Liver (tissue), 9 donors: ENCODE measurements around the gene LCN12. TPM values are rescaled to one million over a fixed set of nuclear protein-coding genes. Genes with fewer than 3 reads are reported as not detected.

Experiments
- DNase-seq: peaks from one replicate; pipeline ENCODE4 v3.0.0-alpha.2; 2017; ENCODE audit warnings: low spot score
- H3K27ac ChIP-seq, 2 donors: one replicate each; pipeline ENCODE4 v1.7.0; 2013; ENCODE audit warnings: inconsistent platforms in 2 of 2, low read length in 2 of 2, control low read depth in 1 of 2, low read depth in 1 of 2, mild to moderate bottlenecking in 1 of 2
- H3K27me3 ChIP-seq, 4 donors: one replicate each; pipeline versions ENCODE4 v1.6.1 to v1.7.0; 2013; ENCODE audit warnings: low read length in 3 of 4, inconsistent platforms in 1 of 4, mild to moderate bottlenecking in 1 of 4, moderate library complexity in 1 of 4; ENCODE audit not compliant: control insufficient read depth in 4 of 4, insufficient read depth in 4 of 4
- H3K36me3 ChIP-seq, 4 donors: one replicate each; pipeline versions ENCODE4 v1.6.1 to v1.7.0; 2013; ENCODE audit warnings: low read length in 3 of 4, mild to moderate bottlenecking in 3 of 4, low read depth in 1 of 4, moderate library complexity in 1 of 4; ENCODE audit not compliant: control insufficient read depth in 4 of 4, insufficient read depth in 3 of 4
- H3K4me1 ChIP-seq, 4 donors: one replicate each; pipeline versions ENCODE4 v1.6.1 to v1.7.0; 2013; ENCODE audit warnings: low read length in 3 of 4, mild to moderate bottlenecking in 3 of 4, moderate library complexity in 1 of 4; ENCODE audit not compliant: control insufficient read depth in 4 of 4, insufficient read depth in 4 of 4
- H3K4me3 ChIP-seq, 3 donors: one replicate each; pipeline versions ENCODE4 v1.6.1 to v1.7.0; 2013; ENCODE audit warnings: low read length in 3 of 3, control low read depth in 1 of 3, low read depth in 1 of 3, mild to moderate bottlenecking in 1 of 3
- H3K9ac ChIP-seq, 2 donors: one replicate each; pipeline ENCODE4 v1.7.0; 2013; ENCODE audit warnings: low read length in 2 of 2, mild to moderate bottlenecking in 2 of 2, moderate library complexity in 2 of 2, control low read depth in 1 of 2, low read depth in 1 of 2
- H3K9me3 ChIP-seq, 4 donors: one replicate each; pipeline versions ENCODE4 v1.6.1 to v1.7.0; 2013; ENCODE audit warnings: low read length in 3 of 4; ENCODE audit not compliant: control insufficient read depth in 4 of 4
- EGR1 ChIP-seq, 2 donors: IDR thresholded peaks; 2 replicates each; pipeline ENCODE4 v1.6.1; 2016 to 2018; ENCODE audit warnings: antibody characterized with exemption in 2 of 2, low read depth in 2 of 2
- FOXA1 ChIP-seq: IDR thresholded peaks from 2 replicates; pipeline ENCODE4 v1.6.1; 2016; ENCODE audit warnings: antibody characterized with exemption
- GABPA ChIP-seq, 2 donors: IDR thresholded peaks in 1 of 2; conservative IDR thresholded peaks in 1 of 2; 2 replicates each; pipeline ENCODE4 v1.6.1; 2016; ENCODE audit warnings: antibody characterized with exemption in 2 of 2, mild to moderate bottlenecking in 1 of 2, moderate library complexity in 1 of 2
- HNF4A ChIP-seq, 2 donors: conservative IDR thresholded peaks; 2 replicates each; pipeline ENCODE4 v1.6.1; 2016; ENCODE audit warnings: antibody characterized with exemption in 2 of 2, mild to moderate bottlenecking in 2 of 2
- HNF4G ChIP-seq: IDR thresholded peaks from 2 replicates; pipeline ENCODE4 v1.6.1; 2016; ENCODE audit warnings: antibody characterized with exemption
- JUND ChIP-seq, 2 donors: IDR thresholded peaks; 2 replicates each; pipeline ENCODE4 v1.6.1; 2016; ENCODE audit warnings: antibody characterized with exemption in 2 of 2
- NR2F2 ChIP-seq: IDR thresholded peaks from 2 replicates; pipeline ENCODE4 v1.6.1; 2016; ENCODE audit warnings: antibody characterized with exemption
- RAD21 ChIP-seq, 2 donors: IDR thresholded peaks; 2 replicates each; pipeline ENCODE4 v1.6.1; 2016; ENCODE audit warnings: antibody characterized with exemption in 2 of 2, mild to moderate bottlenecking in 2 of 2
- REST ChIP-seq: IDR thresholded peaks from 2 replicates; pipeline ENCODE4 v1.6.1; 2016; ENCODE audit warnings: antibody characterized with exemption, mild to moderate bottlenecking
- RXRA ChIP-seq, 2 donors: IDR thresholded peaks; 2 replicates each; pipeline ENCODE4 v1.6.1; 2017 to 2018; ENCODE audit warnings: antibody characterized with exemption in 2 of 2, mild to moderate bottlenecking in 1 of 2
- SP1 ChIP-seq: IDR thresholded peaks from 2 replicates; pipeline ENCODE4 v1.6.1; 2018; ENCODE audit warnings: antibody characterized with exemption, mild to moderate bottlenecking
- TAF1 ChIP-seq: conservative IDR thresholded peaks from 2 replicates; pipeline ENCODE4 v1.6.1; 2016; ENCODE audit warnings: antibody characterized with exemption, mild to moderate bottlenecking
- ZBTB33 ChIP-seq: IDR thresholded peaks from 2 replicates; pipeline ENCODE4 v1.6.1; 2016; ENCODE audit warnings: antibody characterized with exemption
- WGBS: extraction: QIAGEN DNeasy Blood & Tissue Kit; methylation state at CpG from one replicate; pipeline ENCODE4 v1.1.7; 2013; 5-methylcytosine and 5-hydroxymethylcytosine counted together
- polyA plus RNA-seq, 2 donors: library from polyadenylated mRNA; stranded (reverse) in 1 of 2; unstranded in 1 of 2; fragments of 200-250 nt in 1 of 2; fragments of >200 nt in 1 of 2; fragmentation: Nextera tagmentation in 1 of 2; extraction: Ambion mirVana in 1 of 2; gene quantifications; one replicate each; pipeline versions ENCODE4 v1.2.1 to v1.2.3, GENCODE V29; 2013 to 2015
- total RNA-seq, 2 donors: library from RNA; depleted of rRNA; stranded (reverse); fragments of >200 nt; gene quantifications; one replicate each; pipeline ENCODE4 v1.2.3, GENCODE V29; 2014
- TF ChIP-seq, protein P1 (sequence below): IDR thresholded peaks from 2 replicates; pipeline ENCODE4 v1.6.1; 2016; ENCODE audit warnings: antibody characterized with exemption
- TF ChIP-seq, protein P2 (sequence below): fragments of 150-350 bp; IDR thresholded peaks from 2 replicates; pipeline ENCODE4 v1.5.1; 2017; ENCODE audit warnings: improper control_type of control experiment, low read depth, low read length; ENCODE audit not compliant: missing input control
- donor health status: healthy.
- donor health status: healthy.
- donor health status: healthy.
- donor health status: healthy.
- donor health status: healthy.

The LCN12 gene
- total and polyA plus RNA-seq, 4 donors = 2.3 to 12.2 (median 6.2) TPM

DNA sequence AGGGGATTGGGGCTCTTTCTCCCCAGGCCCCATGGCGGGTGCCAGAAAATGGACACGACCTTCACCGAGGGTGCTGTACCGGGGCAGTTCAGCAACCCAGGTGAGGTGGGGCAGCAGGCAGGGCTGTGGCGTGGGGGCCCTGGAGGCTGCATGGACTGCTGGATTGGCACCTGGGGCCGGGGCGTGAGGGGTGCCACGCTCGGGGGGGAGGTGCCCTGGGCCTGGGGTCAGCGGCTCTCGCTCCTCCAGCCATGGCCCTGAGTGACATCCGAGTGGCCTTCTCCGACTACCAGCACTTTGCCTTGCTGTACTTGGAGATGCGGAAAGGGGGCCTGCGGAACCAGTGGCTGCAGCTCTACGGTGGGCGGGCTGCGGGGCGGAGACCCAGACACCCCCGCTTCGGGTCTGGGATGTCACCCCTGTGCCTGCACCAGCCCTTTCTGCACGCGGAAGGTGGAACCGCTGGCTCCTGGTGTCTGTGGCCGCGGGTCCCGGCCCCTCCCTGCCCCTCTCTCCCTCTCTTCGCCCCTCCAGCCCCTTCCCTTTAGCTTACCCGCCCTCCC is 32.5 kb downstream of the LCN12 start:
- Histone ChIP-seq H3K36me3 (no peaks in the 10 kb centered on the region), H3K4me1 (peaks cover 0 to 4% (median 1%) of the 10 kb centered on the region in 4 donors), H3K9ac (no peak overlapping the region), H3K27me3 (peaks cover 0 to 6% (median under 1%) of the 10 kb centered on the region in 4 donors), H3K4me3 (no peak overlapping the region), H3K27ac (no peak overlapping the region), H3K9me3 (no peaks in the 10 kb centered on the region)
- TF ChIP-seq EGR1 (IDR thresholded peaks at IDR 0.05; ENCODE audit: low read depth in 2 of 2) = no peak
- no peak for TF ChIP-seq NR2F2
- TF ChIP-seq HNF4G = no peak
- no peak for TF ChIP-seq HNF4A (conservative IDR thresholded peaks at IDR 0.05)
- no peak for TF ChIP-seq RAD21 (IDR thresholded peaks at IDR 0.05)
- no peak for TF ChIP-seq GABPA (IDR thresholded peaks at IDR 0.05 in 1 of 2, conservative IDR thresholded peaks at IDR 0.05 in 1 of 2)
- TF ChIP-seq, protein P1, sequence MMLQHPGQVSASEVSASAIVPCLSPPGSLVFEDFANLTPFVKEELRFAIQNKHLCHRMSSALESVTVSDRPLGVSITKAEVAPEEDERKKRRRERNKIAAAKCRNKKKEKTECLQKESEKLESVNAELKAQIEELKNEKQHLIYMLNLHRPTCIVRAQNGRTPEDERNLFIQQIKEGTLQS = no peak
- no peak for TF ChIP-seq TAF1
- no peak for TF ChIP-seq REST
- no peak for TF ChIP-seq SP1
- TF ChIP-seq ZBTB33 = no peak
- TF ChIP-seq RXRA (IDR thresholded peaks at IDR 0.05) = no peak
- TF ChIP-seq, protein P2, sequence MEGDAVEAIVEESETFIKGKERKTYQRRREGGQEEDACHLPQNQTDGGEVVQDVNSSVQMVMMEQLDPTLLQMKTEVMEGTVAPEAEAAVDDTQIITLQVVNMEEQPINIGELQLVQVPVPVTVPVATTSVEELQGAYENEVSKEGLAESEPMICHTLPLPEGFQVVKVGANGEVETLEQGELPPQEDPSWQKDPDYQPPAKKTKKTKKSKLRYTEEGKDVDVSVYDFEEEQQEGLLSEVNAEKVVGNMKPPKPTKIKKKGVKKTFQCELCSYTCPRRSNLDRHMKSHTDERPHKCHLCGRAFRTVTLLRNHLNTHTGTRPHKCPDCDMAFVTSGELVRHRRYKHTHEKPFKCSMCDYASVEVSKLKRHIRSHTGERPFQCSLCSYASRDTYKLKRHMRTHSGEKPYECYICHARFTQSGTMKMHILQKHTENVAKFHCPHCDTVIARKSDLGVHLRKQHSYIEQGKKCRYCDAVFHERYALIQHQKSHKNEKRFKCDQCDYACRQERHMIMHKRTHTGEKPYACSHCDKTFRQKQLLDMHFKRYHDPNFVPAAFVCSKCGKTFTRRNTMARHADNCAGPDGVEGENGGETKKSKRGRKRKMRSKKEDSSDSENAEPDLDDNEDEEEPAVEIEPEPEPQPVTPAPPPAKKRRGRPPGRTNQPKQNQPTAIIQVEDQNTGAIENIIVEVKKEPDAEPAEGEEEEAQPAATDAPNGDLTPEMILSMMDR = no peak
- no peak for TF ChIP-seq JUND (IDR thresholded peaks at IDR 0.05)
- no peak for DNase-seq
- WGBS = 57% methylated on average over 29 of the region's 29 CpGs

DNA sequence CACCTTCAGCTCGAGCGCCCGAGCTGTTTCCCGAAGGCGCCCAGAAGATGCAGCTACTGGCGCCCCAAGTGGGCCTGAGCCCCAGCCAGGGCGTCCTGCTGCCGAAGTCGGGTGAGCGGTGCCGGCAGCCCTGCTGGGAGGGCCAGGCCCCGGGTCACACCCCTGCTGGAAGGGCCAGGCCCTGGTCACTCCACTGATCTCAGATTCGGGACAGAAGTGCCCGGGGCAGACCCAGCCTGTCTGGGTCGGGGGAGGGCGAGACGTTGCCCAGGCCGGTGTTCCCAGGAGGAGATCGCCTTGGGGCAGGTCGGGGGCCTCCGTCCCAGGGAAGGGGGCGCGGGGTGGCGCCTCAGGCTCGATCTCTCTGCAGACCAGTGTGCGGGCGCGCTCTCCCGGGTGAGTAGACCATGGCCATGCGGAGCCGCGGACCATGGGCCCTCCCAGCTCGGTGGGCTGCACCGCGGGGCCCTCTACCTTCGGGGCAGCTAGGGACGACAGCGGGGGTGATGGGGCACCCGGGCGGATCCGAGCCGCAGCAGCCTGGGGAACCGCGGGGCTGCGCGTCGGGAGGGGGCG is 33.0 kb downstream of the LCN12 start:
- Histone ChIP-seq H3K4me1 (peaks cover 0 to 4% (median 1%) of the 10 kb centered on the region in 4 donors), H3K4me3 (no peak overlapping the region), H3K9me3 (no peaks in the 10 kb centered on the region), H3K27ac (no peak overlapping the region), H3K27me3 (peaks cover 0 to 6% (median under 1%) of the 10 kb centered on the region in 4 donors), H3K9ac (no peak overlapping the region), H3K36me3 (no peaks in the 10 kb centered on the region)
- no peak for DNase-seq
- 17% methylated on average over 48 of the region's 48 CpGs for WGBS
- TF ChIP-seq RXRA (IDR thresholded peaks at IDR 0.05) (no peak), RAD21 (IDR thresholded peaks at IDR 0.05) (no peak), FOXA1 (no peak), GABPA (IDR thresholded peaks at IDR 0.05 in 1 of 2, conservative IDR thresholded peaks at IDR 0.05 in 1 of 2) (no peak), NR2F2 (no peak), REST (no peak), ZBTB33 (no peak), SP1 (no peak), HNF4G (no peak), EGR1 (IDR thresholded peaks at IDR 0.05; ENCODE audit: low read depth in 2 of 2) (no peak)
- TF ChIP-seq, protein P1 = no peak
